Measurements from ENCODE around the gene PDGFC. TPM values are rescaled to one million over a fixed set of nuclear protein-coding genes. Genes with fewer than 3 reads are reported as not detected.

The PDGFC gene
- total and polyA plus RNA-seq, 2 of the 13 experiments (the other 11 are each of a cell fraction or from before 2014, with no cell fraction given), result 4.6 to 9.1 TPM

- Histone ChIP-seq H3K9me3 (ENCODE audit: low read length) (no peaks in the 10 kb centered on the region), H3K9ac (ENCODE audit: insufficient read depth, low read depth, low read length) (no peak overlapping the region), H3K4me1 (ENCODE audit: insufficient read depth, low read length) (peaks cover 32% of the 10 kb centered on the region), H3K36me3 (replicated peaks in 1 of 2; ENCODE audit: control insufficient read depth in 1 of 2, insufficient read depth in 2 of 2, low read length in 2 of 2) (no peaks in the 10 kb centered on the region), H3K79me2 (ENCODE audit: insufficient read depth, low read length) (peaks cover 2% of the 10 kb centered on the region), H3K4me3 (replicated peaks in 1 of 3; ENCODE audit: insufficient read depth in 1 of 3, low read depth in 2 of 3, low read length in 3 of 3) (no peak overlapping the region), H4K20me1 (ENCODE audit: insufficient read depth, low read length) (no peaks in the 10 kb centered on the region), H3K27ac (ENCODE audit: extremely low read length, insufficient read depth, low read length) (no peak overlapping the region), H2AFZ (ENCODE audit: low read length) (no peak overlapping the region), H3K27me3 (ENCODE audit: control insufficient read depth in 1 of 2, insufficient read depth in 2 of 2, low read length in 2 of 2) (no peaks in the 10 kb centered on the region), H3K4me2 (ENCODE audit: low read depth, low read length) (no peak overlapping the region)
- intact Hi-C loops (cut with micrococcal nuclease; ENCODE audit: unreplicated experiment), result no loop called here
- no peak for ATAC-seq
- TF ChIP-seq MLX (CRISPR knock-in tag; IDR thresholded peaks at IDR 0.05), result no peak
- no peak for TF ChIP-seq ZNF839 (CRISPR knock-in tag; IDR thresholded peaks at IDR 0.05; ENCODE audit: borderline replicate concordance)
- TF ChIP-seq ZNF3 (CRISPR knock-in tag; IDR thresholded peaks at IDR 0.05), result no peak
- TF ChIP-seq GRHL1 (CRISPR knock-in tag; conservative IDR thresholded peaks at IDR 0.05), result no peak
- TF ChIP-seq ZNF256 (CRISPR knock-in tag; conservative IDR thresholded peaks at IDR 0.05), result no peak
- no peak for TF ChIP-seq TBP (CRISPR knock-in tag; IDR thresholded peaks at IDR 0.05)
- no peak for TF ChIP-seq ZNF724P (CRISPR knock-in tag; IDR thresholded peaks at IDR 0.05; ENCODE audit: borderline replicate concordance)
- no peak for TF ChIP-seq MLXIP (CRISPR knock-in tag; IDR thresholded peaks at IDR 0.05; ENCODE audit: borderline replicate concordance)
- no peak for TF ChIP-seq SALL1 (CRISPR knock-in tag; IDR thresholded peaks at IDR 0.05)
- TF ChIP-seq ZNF557 (CRISPR knock-in tag; IDR thresholded peaks at IDR 0.05), result no peak
- no peak for TF ChIP-seq ZBTB42 (CRISPR knock-in tag; IDR thresholded peaks at IDR 0.05)
- no peak for TF ChIP-seq USF2 (IDR thresholded peaks at IDR 0.05; ENCODE audit: low read depth, low read length)
- TF ChIP-seq USF2 (CRISPR knock-in tag; IDR thresholded peaks at IDR 0.05; ENCODE audit: borderline replicate concordance), result no peak
- BruUV-seq (replicated peaks), result no TSS peak
- WGBS (ENCODE audit: low lambda C conversion rate), result 91% methylated on average over 3 of the region's 3 CpGs
- in situ Hi-C loops (cut with HindIII; ENCODE audit: extremely low pct_ligation_motif_present, low pct_unique_long_range_greater_than_20kb), result loop anchor here (25.0 kb wide), 1 partner anchor 1080 kb away; no protein-coding TSS in a partner anchor
- ChIA-PET CTCF (ENCODE audit: low intra/inter-chr PET ratio, low total read pairs) (no interaction called here), POLR2A (no interaction called here)
- DNase-seq (ENCODE audit: low spot score), result no peak
- FAIRE-seq, result no peak
Observed at GRCh38 chr4:156957556-156957955, 14.0 kb downstream of the PDGFC start.

Data from HepG2 (cell line).